T-helper 17 cell (primary cell): ENCODE measurements around the gene STPG2. TPM values are rescaled to one million over a fixed set of nuclear protein-coding genes. Genes with fewer than 3 reads are reported as not detected.

ENCODE experiments used
- ATAC-seq: fragments of 150-1000 bp; cut with Tn5 transposase; 2 replicates; pipeline ENCODE4 v1.10.0; 2021; ENCODE audit warnings: mild to moderate bottlenecking, moderate library complexity
- DNase-seq, 3 donors: peaks; one replicate each; pipeline versions ENCODE4 v3.0.0 to v3.0.0-alpha.2; 2020 to 2021
- H3K9me3 ChIP-seq: one replicate; pipeline ENCODE4 v1.7.0; 2013; ENCODE audit warnings: low read length, mild to moderate bottlenecking; ENCODE audit not compliant: control insufficient read depth, poor library complexity, severe bottlenecking
- H3K27ac Mint-ChIP-seq: one replicate; pipeline ENCODE4 v1.8.0; 2022; ENCODE audit warnings: mild to moderate bottlenecking, moderate library complexity, mixed read lengths
- H3K27me3 Mint-ChIP-seq: one replicate; pipeline ENCODE4 v1.8.0; 2022; ENCODE audit warnings: mixed read lengths
- H3K36me3 Mint-ChIP-seq: one replicate; pipeline ENCODE4 v1.8.0; 2022; ENCODE audit warnings: low read depth, mixed read lengths
- H3K4me1 Mint-ChIP-seq: one replicate; pipeline ENCODE4 v1.8.0; 2022; ENCODE audit warnings: mild to moderate bottlenecking, mixed read lengths
- H3K4me3 Mint-ChIP-seq: one replicate; pipeline ENCODE4 v1.8.0; 2022; ENCODE audit warnings: mild to moderate bottlenecking, moderate library complexity, mixed read lengths
- total RNA-seq, 4 donors: library from RNA in 2 of 4; stranded (reverse) in 2 of 4; gene quantifications; one replicate each; pipeline ENCODE4 v1.2.3 and lab custom pipeline; 2022 to 2026

Gene STPG2
- total RNA-seq, 2 donors from 2014 or later, result 0.17 to 0.21 TPM

GRCh38 chr4:98046665-98047064 lies 96.6 kb downstream of the STPG2 start:
- H3K4me3 Mint-ChIP-seq, result no peak overlapping the region
- no peaks in the 10 kb centered on the region for H3K36me3 Mint-ChIP-seq

GRCh38 chr4:98030059-98030458 lies 113.2 kb downstream of the STPG2 start:
- no peak for DNase-seq
- H3K27ac Mint-ChIP-seq, result no peak overlapping the region
- H3K4me1 Mint-ChIP-seq, result no peaks in the 10 kb centered on the region
- no peak for ATAC-seq
- H3K9me3 ChIP-seq, result no peaks in the 10 kb centered on the region
- no peaks in the 10 kb centered on the region for H3K36me3 Mint-ChIP-seq
- H3K27me3 Mint-ChIP-seq, result no peaks in the 10 kb centered on the region
- no peak overlapping the region for H3K4me3 Mint-ChIP-seq

More at GRCh38 chr4:98046665-98047064, 96.6 kb downstream of the STPG2 start:
- ATAC-seq, result no peak
- DNase-seq, result no peak
- Mint-ChIP-seq H3K4me1 (no peaks in the 10 kb centered on the region), H3K27ac (no peak overlapping the region), H3K27me3 (peaks cover 4% of the 10 kb centered on the region)
- H3K9me3 ChIP-seq, result no peaks in the 10 kb centered on the region

DNA sequence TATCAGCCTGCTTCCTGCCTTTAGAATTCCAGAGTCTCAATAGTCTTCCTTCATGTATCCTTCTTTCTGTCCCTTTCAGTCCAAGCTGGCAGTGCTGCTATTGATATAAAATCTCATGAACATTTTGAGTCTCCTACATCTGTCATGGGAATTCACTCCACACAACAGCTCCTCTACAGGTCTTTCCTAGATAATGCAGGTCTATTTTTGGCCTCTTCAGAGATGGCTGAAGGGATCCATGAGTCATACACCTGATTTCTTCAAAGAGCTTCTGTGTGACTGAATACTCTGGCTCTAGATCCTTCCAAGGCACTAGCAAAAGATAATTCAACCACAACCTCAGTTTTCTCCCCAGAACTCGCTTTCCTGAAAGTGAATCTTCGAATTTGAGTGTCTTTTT lies 115.4 kb downstream of the STPG2 start:
- H3K4me1 Mint-ChIP-seq, result no peaks in the 10 kb centered on the region
- ATAC-seq, result no peak
- DNase-seq, result no peak
- H3K27ac Mint-ChIP-seq, result no peak overlapping the region
- H3K27me3 Mint-ChIP-seq, result no peaks in the 10 kb centered on the region
- H3K4me3 Mint-ChIP-seq, result no peak overlapping the region
- H3K9me3 ChIP-seq, result no peaks in the 10 kb centered on the region
- no peaks in the 10 kb centered on the region for H3K36me3 Mint-ChIP-seq

DNA sequence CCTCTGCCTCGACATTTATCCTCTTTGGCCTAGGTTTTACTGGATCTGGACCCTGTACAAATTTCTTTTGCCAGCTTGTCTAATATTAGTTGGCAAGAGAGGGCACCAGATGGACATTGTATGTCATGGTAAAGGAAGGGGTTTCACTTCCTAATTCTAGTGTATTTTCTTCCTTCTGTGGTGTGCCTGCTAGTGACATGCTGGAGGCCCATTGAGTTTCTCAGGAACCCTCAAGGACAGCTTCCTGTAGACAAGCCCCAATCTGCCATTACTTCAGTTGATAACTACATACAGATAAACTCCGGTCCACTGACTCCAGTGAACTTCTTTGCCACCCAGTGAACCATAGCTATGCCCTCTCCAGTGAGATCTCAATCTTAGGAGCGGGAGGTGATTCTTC lies 116.9 kb downstream of the STPG2 start:
- ATAC-seq (no peak), DNase-seq (no peak)
- no peaks in the 10 kb centered on the region for H3K4me1 Mint-ChIP-seq
- H3K9me3 ChIP-seq, result no peaks in the 10 kb centered on the region
- H3K27me3 Mint-ChIP-seq, result no peaks in the 10 kb centered on the region
- H3K4me3 Mint-ChIP-seq, result no peak overlapping the region
- H3K36me3 Mint-ChIP-seq, result no peaks in the 10 kb centered on the region
- no peak overlapping the region for H3K27ac Mint-ChIP-seq

- no peak for ATAC-seq
- no peak for DNase-seq
- Mint-ChIP-seq H3K4me3 (no peak overlapping the region), H3K27me3 (no peaks in the 10 kb centered on the region), H3K36me3 (no peaks in the 10 kb centered on the region), H3K27ac (no peak overlapping the region), H3K4me1 (no peaks in the 10 kb centered on the region)
- H3K9me3 ChIP-seq, result no peaks in the 10 kb centered on the region
Measured at GRCh38 chr4:98006814-98007412, 136.4 kb downstream of the STPG2 start.

DNA sequence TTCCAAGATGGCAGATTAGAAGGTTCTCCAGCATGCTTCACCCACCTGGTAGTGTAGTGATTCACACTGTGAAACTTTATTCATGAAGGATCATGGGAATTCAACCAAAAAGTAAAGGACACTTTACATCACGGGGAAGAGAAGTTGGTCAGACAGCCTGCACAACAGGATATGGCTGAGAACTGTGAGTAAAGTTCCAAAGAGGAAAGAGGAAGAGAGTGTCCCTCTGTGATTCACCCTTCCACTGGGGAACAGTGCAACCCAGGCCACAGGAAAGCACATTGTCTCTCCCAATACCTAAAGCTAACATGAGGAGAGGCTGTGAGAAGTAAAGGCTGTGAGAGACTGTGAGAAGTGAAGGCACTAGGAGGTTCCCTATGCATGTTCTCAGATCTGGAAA lies 137.2 kb downstream of the STPG2 start:
- H3K27me3 Mint-ChIP-seq, result no peaks in the 10 kb centered on the region

GRCh38 chr4:98000940-98001339 lies 142.3 kb downstream of the STPG2 start:
- Mint-ChIP-seq H3K4me3 (no peak overlapping the region), H3K27me3 (no peaks in the 10 kb centered on the region), H3K4me1 (no peaks in the 10 kb centered on the region), H3K27ac (no peak overlapping the region), H3K36me3 (no peaks in the 10 kb centered on the region)
- no peak for DNase-seq
- no peaks in the 10 kb centered on the region for H3K9me3 ChIP-seq
- no peak for ATAC-seq

More for the DNA sequence above, 137.2 kb downstream of the STPG2 start:
- no peaks in the 10 kb centered on the region for H3K9me3 ChIP-seq
- DNase-seq (no peak), ATAC-seq (no peak)
- no peaks in the 10 kb centered on the region for H3K36me3 Mint-ChIP-seq
- H3K4me3 Mint-ChIP-seq, result no peak overlapping the region
- H3K4me1 Mint-ChIP-seq, result no peaks in the 10 kb centered on the region
- H3K27ac Mint-ChIP-seq, result no peak overlapping the region

DNA sequence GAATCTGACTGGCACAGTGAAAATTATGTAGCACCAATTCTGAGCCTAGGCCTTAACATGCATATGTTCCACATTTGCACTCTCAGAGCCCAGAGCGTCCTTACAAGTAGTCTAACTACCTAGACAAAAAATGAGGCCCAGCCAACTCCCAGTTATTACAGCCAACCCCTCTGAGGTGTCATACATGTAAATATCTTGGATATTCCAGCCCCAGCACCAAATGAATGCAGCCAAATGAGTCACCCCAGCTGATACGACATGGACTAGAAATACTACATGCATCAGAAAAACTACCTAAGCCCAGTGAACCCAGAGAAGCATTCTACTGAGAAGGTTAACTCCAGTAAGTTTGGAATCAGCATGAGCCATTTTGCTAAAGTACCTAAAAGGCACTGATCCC lies 145.1 kb downstream of the STPG2 start:
- Mint-ChIP-seq H3K4me1 (no peaks in the 10 kb centered on the region), H3K36me3 (no peaks in the 10 kb centered on the region), H3K27ac (no peak overlapping the region), H3K27me3 (no peaks in the 10 kb centered on the region), H3K4me3 (no peak overlapping the region)
- H3K9me3 ChIP-seq, result no peaks in the 10 kb centered on the region
- ATAC-seq (no peak), DNase-seq (no peak)

DNA sequence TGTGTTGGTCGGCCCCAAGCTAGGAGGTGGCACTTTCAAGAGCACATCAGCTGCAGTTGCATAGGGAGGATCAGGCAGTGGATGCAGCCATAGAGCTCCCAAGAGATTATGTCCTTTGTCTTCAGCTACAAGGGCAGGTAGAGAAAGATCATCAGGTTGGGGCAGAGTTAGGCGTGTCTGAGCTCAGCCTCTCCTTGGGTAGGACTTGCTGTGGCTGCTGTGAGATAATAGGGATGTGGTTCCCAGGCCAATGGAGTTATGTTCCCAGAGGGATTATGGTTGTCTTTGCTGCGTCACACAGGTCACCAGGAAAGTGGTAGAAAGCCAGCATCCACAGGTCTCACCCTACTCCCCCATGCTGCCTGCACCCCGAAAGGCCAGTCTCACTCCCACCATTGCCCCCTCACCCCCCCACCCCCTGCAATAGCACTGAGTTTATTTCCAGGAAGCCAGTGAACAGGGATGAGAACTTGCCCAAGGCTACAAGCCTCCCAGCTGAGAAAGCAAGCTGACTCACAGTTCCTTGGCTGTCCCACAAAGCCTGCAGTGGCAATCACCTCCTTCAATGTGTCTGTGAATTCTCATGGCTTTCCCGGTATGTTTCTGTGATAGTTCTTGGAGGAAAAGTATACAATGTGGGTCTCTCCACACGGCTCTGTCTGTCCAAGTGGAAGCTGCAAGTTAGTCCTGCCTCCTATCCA lies 148.4 kb downstream of the STPG2 start:
- Mint-ChIP-seq H3K36me3 (no peaks in the 10 kb centered on the region), H3K27ac (no peak overlapping the region), H3K4me1 (no peaks in the 10 kb centered on the region), H3K27me3 (no peaks in the 10 kb centered on the region), H3K4me3 (no peak overlapping the region)
- ATAC-seq (no peak), DNase-seq (no peak)
- no peaks in the 10 kb centered on the region for H3K9me3 ChIP-seq

DNA sequence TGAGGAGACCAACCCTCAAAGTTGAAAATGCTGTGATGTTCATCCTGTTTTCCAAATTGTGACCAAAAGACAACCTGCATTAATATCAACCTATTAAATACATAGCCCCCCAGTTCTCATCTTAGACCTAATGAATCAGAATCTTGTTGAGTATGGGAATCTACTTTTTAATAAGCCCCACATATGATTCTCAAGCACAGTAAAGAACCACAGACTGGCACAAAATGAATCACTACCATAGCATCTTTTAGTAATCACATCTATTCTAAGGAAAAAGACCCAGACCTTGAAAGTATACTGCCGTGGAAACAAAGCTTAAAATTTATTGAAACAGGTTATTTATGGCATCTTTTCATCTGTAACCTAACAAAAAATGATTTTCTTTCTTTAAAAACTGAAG lies 152.9 kb downstream of the STPG2 start:
- DNase-seq (no peak), ATAC-seq (no peak)
- Mint-ChIP-seq H3K27ac (no peak overlapping the region), H3K36me3 (no peaks in the 10 kb centered on the region), H3K4me3 (no peak overlapping the region), H3K27me3 (no peaks in the 10 kb centered on the region), H3K4me1 (no peaks in the 10 kb centered on the region)
- H3K9me3 ChIP-seq, result no peaks in the 10 kb centered on the region

DNA sequence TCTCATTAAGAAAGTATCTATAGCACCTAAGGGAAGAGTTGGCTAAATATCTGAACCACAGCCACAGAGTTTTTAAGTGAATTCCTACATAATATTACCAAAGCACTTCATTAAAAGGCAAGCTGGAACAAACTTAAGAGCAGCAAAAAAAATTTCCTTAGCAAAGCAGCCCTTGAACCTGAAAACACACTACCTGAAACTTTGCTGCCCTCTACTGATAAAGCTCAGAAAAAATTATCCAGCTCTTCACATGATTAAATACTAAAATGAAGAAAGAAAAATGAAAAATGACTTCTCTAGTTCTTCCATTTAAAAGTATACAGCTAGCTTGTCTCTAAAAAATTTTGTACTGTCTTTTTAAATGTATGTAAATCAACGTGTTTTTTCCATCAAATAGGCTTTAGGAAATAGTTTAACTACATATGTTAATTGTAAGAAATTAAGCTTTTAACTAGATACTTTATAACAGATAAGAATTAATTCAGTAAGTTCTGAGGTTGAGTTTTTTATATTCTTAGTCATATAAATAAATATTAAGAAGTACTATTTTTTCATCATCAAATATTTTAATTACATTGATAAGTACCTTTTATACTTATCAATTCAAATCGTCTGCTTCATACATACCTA lies 156.1 kb downstream of the STPG2 start:
- DNase-seq, result no peak
- no peaks in the 10 kb centered on the region for H3K27me3 Mint-ChIP-seq
- H3K36me3 Mint-ChIP-seq, result peaks cover 1% of the 10 kb centered on the region
- no peak overlapping the region for H3K27ac Mint-ChIP-seq
- no peak for ATAC-seq
- H3K4me1 Mint-ChIP-seq, result no peaks in the 10 kb centered on the region
- H3K4me3 Mint-ChIP-seq, result no peak overlapping the region
- H3K9me3 ChIP-seq, result no peaks in the 10 kb centered on the region

DNA sequence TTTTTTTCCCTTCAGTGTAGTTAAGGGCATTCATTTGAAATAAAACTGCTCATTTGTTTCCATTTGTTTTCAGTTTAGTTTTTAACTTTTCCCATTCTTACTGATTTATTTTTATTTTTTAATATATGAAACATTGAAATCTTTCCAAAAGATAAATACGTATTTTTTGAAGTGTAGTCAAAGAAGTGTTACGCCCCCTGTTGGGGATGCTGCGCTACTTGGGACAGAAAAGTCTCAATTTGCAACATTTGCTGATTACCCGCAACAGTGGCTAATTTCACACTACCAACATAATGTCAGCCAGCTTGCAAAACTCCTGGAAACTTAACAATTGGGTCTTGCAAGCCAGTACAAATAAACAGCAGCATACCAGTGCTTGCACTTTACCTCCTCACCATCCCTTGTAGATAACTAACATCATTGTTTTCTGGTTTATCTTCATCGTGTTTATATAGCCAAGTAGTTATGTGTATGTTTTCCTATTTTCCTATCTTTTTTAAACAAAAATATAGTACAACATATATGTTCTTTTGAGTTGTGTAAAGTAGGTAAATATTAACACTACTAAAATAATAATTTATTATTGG lies 158.6 kb downstream of the STPG2 start:
- H3K36me3 Mint-ChIP-seq, result peaks cover 2% of the 10 kb centered on the region
- H3K27me3 Mint-ChIP-seq, result no peaks in the 10 kb centered on the region
- ATAC-seq, result no peak
- H3K27ac Mint-ChIP-seq, result no peak overlapping the region
- H3K4me3 Mint-ChIP-seq, result no peak overlapping the region
- H3K4me1 Mint-ChIP-seq, result no peaks in the 10 kb centered on the region
- DNase-seq, result no peak
- H3K9me3 ChIP-seq, result no peaks in the 10 kb centered on the region

GRCh38 chr4:97978791-97979488 lies 164.3 kb downstream of the STPG2 start:
- H3K27me3 Mint-ChIP-seq, result no peaks in the 10 kb centered on the region
- no peaks in the 10 kb centered on the region for H3K4me1 Mint-ChIP-seq
- H3K9me3 ChIP-seq, result no peaks in the 10 kb centered on the region
- no peak for DNase-seq
- H3K36me3 Mint-ChIP-seq, result peaks cover 2% of the 10 kb centered on the region
- H3K27ac Mint-ChIP-seq, result no peak overlapping the region
- ATAC-seq, result no peak
- H3K4me3 Mint-ChIP-seq, result no peak overlapping the region
